Stomach (tissue), 4 donors: ENCODE measurements around the gene PPP1R12B.
"Not testable (repeated sequence)": the region's sequence is repeated elsewhere in the genome, so short reads cannot be mapped to it uniquely, and the experiment has no call there.

Experiments
- POLR2A ChIP-seq, 4 donors: fragments of 450-650 bp; IDR thresholded peaks; one replicate each; pipeline ENCODE4 v1.6.1; 2016; ENCODE audit warnings: antibody characterized with exemption in 4 of 4, control low read depth in 2 of 4, mild to moderate bottlenecking in 1 of 4, moderate library complexity in 1 of 4
- POLR2AphosphoS5 ChIP-seq, 3 donors: sonication (generic); formaldehyde crosslinking; IDR thresholded peaks; one replicate each; pipeline ENCODE4 v1.6.1; 2016; ENCODE audit warnings: antibody characterized with exemption in 3 of 3
- TF ChIP-seq, protein P1 (sequence below), 7 experiments: fragments of 450-650 bp in 4 of 7; fragments of 200-600 bp in 3 of 7; sonication (generic) in 3 of 7; IDR thresholded peaks; one replicate each; pipeline ENCODE4 v1.5.1; 2016 to 2019; ENCODE audit warnings: antibody characterized with exemption in 7 of 7, control low read depth in 2 of 7, mild to moderate bottlenecking in 1 of 7

DNA sequence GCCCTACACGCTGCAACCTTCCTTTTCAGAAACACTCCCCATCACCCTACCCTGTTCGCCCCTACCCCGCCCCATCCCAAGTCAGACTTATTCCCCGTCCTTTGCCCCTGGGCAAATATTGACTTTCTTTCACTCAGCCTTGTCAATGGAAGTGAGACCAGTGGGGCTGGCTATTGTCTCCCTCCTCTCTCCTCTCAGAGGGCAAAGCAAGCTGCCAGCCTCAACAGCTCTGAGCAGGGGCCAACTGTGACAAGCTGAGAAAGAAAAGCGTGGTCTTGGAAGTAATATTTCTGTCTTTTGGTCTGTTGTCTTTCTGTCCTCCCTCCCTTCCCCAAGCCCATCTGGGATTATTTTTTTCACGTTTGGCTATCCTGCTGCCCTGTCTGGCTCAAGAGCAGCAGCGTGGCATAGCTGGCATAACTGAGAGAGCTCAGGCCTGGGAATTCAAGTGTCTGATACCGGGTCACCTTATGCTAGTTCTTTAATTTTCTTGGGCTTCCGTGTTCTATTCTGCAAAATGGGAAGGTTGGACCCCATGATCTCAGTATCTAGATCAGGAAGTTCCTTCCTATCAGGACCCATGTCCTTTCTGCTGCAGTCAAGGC lies 290.3 kb downstream of the PPP1R12B start:
- TF ChIP-seq POLR2A, POLR2AphosphoS5 (IDR thresholded peaks at IDR 0.05): not testable (repeated sequence)
- TF ChIP-seq, protein P1, sequence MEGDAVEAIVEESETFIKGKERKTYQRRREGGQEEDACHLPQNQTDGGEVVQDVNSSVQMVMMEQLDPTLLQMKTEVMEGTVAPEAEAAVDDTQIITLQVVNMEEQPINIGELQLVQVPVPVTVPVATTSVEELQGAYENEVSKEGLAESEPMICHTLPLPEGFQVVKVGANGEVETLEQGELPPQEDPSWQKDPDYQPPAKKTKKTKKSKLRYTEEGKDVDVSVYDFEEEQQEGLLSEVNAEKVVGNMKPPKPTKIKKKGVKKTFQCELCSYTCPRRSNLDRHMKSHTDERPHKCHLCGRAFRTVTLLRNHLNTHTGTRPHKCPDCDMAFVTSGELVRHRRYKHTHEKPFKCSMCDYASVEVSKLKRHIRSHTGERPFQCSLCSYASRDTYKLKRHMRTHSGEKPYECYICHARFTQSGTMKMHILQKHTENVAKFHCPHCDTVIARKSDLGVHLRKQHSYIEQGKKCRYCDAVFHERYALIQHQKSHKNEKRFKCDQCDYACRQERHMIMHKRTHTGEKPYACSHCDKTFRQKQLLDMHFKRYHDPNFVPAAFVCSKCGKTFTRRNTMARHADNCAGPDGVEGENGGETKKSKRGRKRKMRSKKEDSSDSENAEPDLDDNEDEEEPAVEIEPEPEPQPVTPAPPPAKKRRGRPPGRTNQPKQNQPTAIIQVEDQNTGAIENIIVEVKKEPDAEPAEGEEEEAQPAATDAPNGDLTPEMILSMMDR (IDR thresholded peaks at IDR 0.05), result not testable (repeated sequence)
